IMR-90 (cell line): ENCODE data around the gene STK33. TPM values are rescaled to one million over a fixed set of nuclear protein-coding genes. Genes with fewer than 3 reads are reported as not detected.

ENCODE experiments used
- ATAC-seq: fragments of 200-7000 bp; cut with Tn5 transposase; 2 replicates; pipeline ENCODE4 v1.9.1; 2020; ENCODE audit warnings: low read depth, mild to moderate bottlenecking, moderate library complexity
- BruUV-seq: library from RNA; stranded (reverse); fragments of 400-500 nt; replicated peaks from 2 replicates; lab custom pipeline; 2021; lab: Mats Ljungman, UMichigan
- CTCF ChIA-PET: fragments of 300-600 bp; formaldehyde crosslinking; extraction: SDS; loops from one replicate; lab custom pipeline; 2021; ENCODE audit warnings: antibody characterized with exemption; lab: Yijun Ruan, JAX
- POLR2A ChIA-PET: fragments of 300-600 bp; sonication (Branson Sonifier 250); formaldehyde crosslinking; loops from one replicate; lab custom pipeline; 2022; ENCODE audit warnings: antibody characterized with exemption; ENCODE audit not compliant: unreplicated experiment; lab: Charles Lee
- DNase-seq: peaks from one replicate; pipeline ENCODE4 v3.0.0; 2013
- H2AFZ ChIP-seq: replicated peaks from 2 replicates; pipeline ENCODE3; 2013; ENCODE audit warnings: low read length, mild to moderate bottlenecking; ENCODE audit not compliant: poor library complexity
- H2AK5ac ChIP-seq: 2 replicates; pipeline ENCODE4 v1.6.1; 2013; ENCODE audit warnings: low read depth, low read length, inconsistent platforms
- H2AK9ac ChIP-seq: replicated peaks from 2 replicates; pipeline ENCODE3; 2013; ENCODE audit warnings: mild to moderate bottlenecking, low read depth, low read length, moderate library complexity; ENCODE audit not compliant: poor library complexity
- H2BK120ac ChIP-seq: 2 replicates; pipeline ENCODE4 v1.6.1; 2013; ENCODE audit warnings: low read depth, low read length, inconsistent platforms
- H2BK15ac ChIP-seq: 3 replicates; pipeline ENCODE4 v1.6.1; 2013; ENCODE audit warnings: low read depth, low read length, inconsistent platforms
- H2BK20ac ChIP-seq: 2 replicates; pipeline ENCODE4 v1.6.1; 2013; ENCODE audit warnings: low read depth, mild to moderate bottlenecking, inconsistent platforms, low read length, moderate library complexity
- H2BK5ac ChIP-seq: 2 replicates; pipeline ENCODE4 v1.6.1; 2013; ENCODE audit warnings: mild to moderate bottlenecking, low read depth, low read length, inconsistent platforms; ENCODE audit not compliant: poor library complexity, severe bottlenecking
- H3K14ac ChIP-seq: replicated peaks from 2 replicates; pipeline ENCODE4 v1.6.1; 2013; ENCODE audit warnings: low read depth, low read length, inconsistent platforms
- H3K18ac ChIP-seq: 2 replicates; pipeline ENCODE4 v1.6.1; 2013; ENCODE audit warnings: low read depth, low read length, control low read depth
- H3K23ac ChIP-seq: 2 replicates; pipeline ENCODE4 v1.6.1; 2013; ENCODE audit warnings: low read depth, low read length, inconsistent platforms
- H3K27ac ChIP-seq: 2 replicates; pipeline ENCODE4 v1.5.1; 2013; ENCODE audit warnings: mild to moderate bottlenecking, control low read depth, low read length; ENCODE audit not compliant: insufficient read depth
- H3K27me3 ChIP-seq: 2 replicates; pipeline ENCODE4 v1.6.1; 2013; ENCODE audit warnings: low read length; ENCODE audit not compliant: control insufficient read depth, insufficient read depth
- H3K36me3 ChIP-seq: 2 replicates; pipeline ENCODE4 v1.6.1; 2013; ENCODE audit warnings: low read length, mixed read lengths; ENCODE audit not compliant: control insufficient read depth, insufficient read depth
- H3K4ac ChIP-seq: 2 replicates; pipeline ENCODE4 v1.6.1; 2013; ENCODE audit warnings: low read depth, low read length, inconsistent platforms
- H3K4me1 ChIP-seq: 2 replicates; pipeline ENCODE4 v1.6.1; 2013; ENCODE audit warnings: low read length, mixed read lengths; ENCODE audit not compliant: control insufficient read depth, insufficient read depth
- H3K4me2 ChIP-seq: 2 replicates; pipeline ENCODE4 v1.6.1; 2013; ENCODE audit warnings: low read depth, mild to moderate bottlenecking, control low read depth, low read length, moderate library complexity
- H3K4me3 ChIP-seq: 2 replicates; pipeline ENCODE4 v1.5.1; 2013; ENCODE audit warnings: low read depth, mild to moderate bottlenecking, control low read depth, low read length, moderate library complexity; ENCODE audit not compliant: insufficient read depth
- H3K56ac ChIP-seq: 2 replicates; pipeline ENCODE4 v1.6.1; 2013; ENCODE audit warnings: low read length, inconsistent platforms; ENCODE audit not compliant: insufficient read depth; ENCODE audit errors: extremely low read depth
- H3K79me1 ChIP-seq, 2 experiments: 2 replicates each; pipeline ENCODE4 v1.6.1; 2013; ENCODE audit warnings: low read length in 2 of 2, inconsistent platforms in 1 of 2, low read depth in 1 of 2
- H3K9ac ChIP-seq: 2 replicates; pipeline ENCODE4 v1.6.1; 2013; ENCODE audit warnings: low read depth, low read length, control low read depth
- H3K9me1 ChIP-seq: 2 replicates; pipeline ENCODE4 v1.6.1; 2013; ENCODE audit warnings: low read length, inconsistent platforms; ENCODE audit not compliant: insufficient read depth
- H3K9me3 ChIP-seq: 2 replicates; pipeline ENCODE4 v1.6.1; 2013; ENCODE audit warnings: low read length; ENCODE audit not compliant: control insufficient read depth, insufficient read depth
- H4K20me1 ChIP-seq: 2 replicates; pipeline ENCODE4 v1.6.1; 2013; ENCODE audit warnings: low read length, inconsistent platforms; ENCODE audit not compliant: insufficient read depth
- H4K5ac ChIP-seq: 2 replicates; pipeline ENCODE4 v1.6.1; 2013; ENCODE audit warnings: mild to moderate bottlenecking, low read depth, low read length, control low read depth
- H4K8ac ChIP-seq, 2 experiments: 2 replicates each; pipeline ENCODE4 v1.6.1; 2013; ENCODE audit warnings: low read depth in 2 of 2, low read length in 2 of 2, control low read depth in 1 of 2, inconsistent platforms in 1 of 2
- H4K91ac ChIP-seq: 2 replicates; pipeline ENCODE4 v1.6.1; 2013; ENCODE audit warnings: low read depth, low read length, inconsistent platforms; ENCODE audit not compliant: insufficient read depth
- BHLHE40 ChIP-seq: fragments of 150-350 bp; IDR thresholded peaks from 2 replicates; pipeline ENCODE4 v1.6.1; 2016; ENCODE audit warnings: mild to moderate bottlenecking, low read depth, low read length
- CHD1 ChIP-seq: IDR thresholded peaks from 2 replicates; pipeline ENCODE4 v1.6.1; 2012; ENCODE audit warnings: low read depth, low read length, improper control_type of control experiment
- CTCF ChIP-seq: conservative IDR thresholded peaks from 2 replicates; pipeline ENCODE4 v1.5.1; 2012; ENCODE audit warnings: mild to moderate bottlenecking, low read depth, low read length, improper control_type of control experiment
- ELK1 ChIP-seq: fragments of 150-350 bp; IDR thresholded peaks from 2 replicates; pipeline ENCODE4 v1.6.1; 2016; ENCODE audit warnings: low read depth, mild to moderate bottlenecking, low read length, moderate library complexity, borderline replicate concordance
- MAFK ChIP-seq: IDR thresholded peaks from 2 replicates; pipeline ENCODE4 v1.6.1; 2012; ENCODE audit warnings: low read depth, low read length, improper control_type of control experiment
- MAZ ChIP-seq: IDR thresholded peaks from 2 replicates; pipeline ENCODE4 v1.6.1; 2012; ENCODE audit warnings: low read depth, mild to moderate bottlenecking, low read length, improper control_type of control experiment, moderate library complexity, borderline replicate concordance
- MXI1 ChIP-seq: IDR thresholded peaks from 2 replicates; pipeline ENCODE4 v1.6.1; 2012; ENCODE audit warnings: low read depth, mild to moderate bottlenecking, low read length, moderate library complexity, borderline replicate concordance
- NFE2L2 ChIP-seq: fragments of 150-350 bp; IDR thresholded peaks from 2 replicates; pipeline ENCODE4 v1.6.1; 2016; ENCODE audit warnings: low read depth, mild to moderate bottlenecking, low read length
- POLR2A ChIP-seq: IDR thresholded peaks from 2 replicates; pipeline ENCODE4 v1.6.1; 2012; ENCODE audit warnings: mild to moderate bottlenecking, low read depth, low read length
- RCOR1 ChIP-seq: IDR thresholded peaks from 2 replicates; pipeline ENCODE4 v1.6.1; 2012; ENCODE audit warnings: mild to moderate bottlenecking, low read length, improper control_type of control experiment; ENCODE audit not compliant: insufficient replicate concordance
- SMC3 ChIP-seq: fragments of 150-350 bp; IDR thresholded peaks from 2 replicates; pipeline ENCODE4 v1.6.1; 2016; ENCODE audit warnings: low read depth, mild to moderate bottlenecking, antibody characterized with exemption, low read length, moderate library complexity
- USF2 ChIP-seq: fragments of 150-350 bp; IDR thresholded peaks from 2 replicates; pipeline ENCODE4 v1.6.1; 2017; ENCODE audit warnings: mild to moderate bottlenecking, antibody characterized with exemption, low read length, low read depth
- WGBS, 2 experiments: methylation state at CpG; one replicate each; pipeline versions ENCODE4 v1.1.5 to v1.1.7; 2013; ENCODE audit warnings: missing lambda C conversion rate in 2 of 2; ENCODE audit not compliant: insufficient read length in 1 of 2; ENCODE audit errors: extremely low coverage in 2 of 2; 5-methylcytosine and 5-hydroxymethylcytosine counted together
- dilution Hi-C: fragments of 300-500 bp; cut with HindIII; formaldehyde crosslinking; loops from one replicate; pipeline ENCODE4 v1.14.3; 2018; ENCODE audit warnings: low sequenced_read_pairs; ENCODE audit not compliant: unreplicated experiment
- in situ Hi-C: fragments of 300-500 bp; cut with MboI; formaldehyde crosslinking; loops from 3 replicates; pipeline ENCODE4 v1.14.3; 2019; ENCODE audit warnings: low sequenced_read_pairs, inconsistent platforms, mixed read lengths
- intact Hi-C: fragments of 100-400 bp; cut with micrococcal nuclease; formaldehyde crosslinking; loops from 2 replicates; pipeline ENCODE4 v1.10.0; 2022
- polyA plus RNA-seq, 3 experiments: library from polyadenylated mRNA; depleted of rRNA; stranded (reverse); fragments of >200 nt; gene quantifications; 2 replicates each; pipeline ENCODE4 v1.2.3, GENCODE V29; 2012; ENCODE audit warnings: low replicate concordance in 1 of 3
- total RNA-seq: library from RNA; depleted of rRNA; stranded (reverse); fragments of >200 nt; gene quantifications from 2 replicates; pipeline ENCODE4 v1.2.3, GENCODE V29; 2012

Gene STK33
- total and polyA plus RNA-seq, 2 of the 4 experiments (the other 2 are of a cell fraction), result 2.3 to 2.6 TPM

GRCh38 chr11:8543278-8543677 lies 50.8 kb downstream of the STK33 start:
- H3K36me3 ChIP-seq, result no peaks in the 10 kb centered on the region
- no peak overlapping the region for H2BK20ac ChIP-seq
- H4K8ac ChIP-seq, result no peak overlapping the region
- H3K9me1 ChIP-seq, result no peaks in the 10 kb centered on the region
- no peak overlapping the region for H3K4me2 ChIP-seq
- ATAC-seq (no peak), DNase-seq (no peak)
- BruUV-seq, result no TSS peak
- H3K4me1 ChIP-seq, result no peaks in the 10 kb centered on the region
- no peak overlapping the region for H3K18ac ChIP-seq
- H2BK5ac ChIP-seq, result no peak overlapping the region
- no peak overlapping the region for H3K27ac ChIP-seq
- H3K9me3 ChIP-seq, result no peaks in the 10 kb centered on the region
- H4K5ac ChIP-seq, result no peak overlapping the region
- intact Hi-C loops (no loop called here), dilution Hi-C loops (no loop called here), in situ Hi-C loops (no loop called here)
- CTCF ChIA-PET, result no interaction called here
- H3K27me3 ChIP-seq, result no peaks in the 10 kb centered on the region
- no peak overlapping the region for H4K91ac ChIP-seq
- no peaks in the 10 kb centered on the region for H3K79me1 ChIP-seq
- no peak overlapping the region for H3K4ac ChIP-seq
- H3K23ac ChIP-seq, result no peak overlapping the region
- no CpG with 5 or more reads among the region's 1 CpG for WGBS, 2 experiments
- no peak overlapping the region for H3K56ac ChIP-seq
- no peak overlapping the region for H2BK120ac ChIP-seq
- H2AFZ ChIP-seq, result no peak overlapping the region
- H3K9ac ChIP-seq, result no peak overlapping the region
- no peak overlapping the region for H3K14ac ChIP-seq
- H2AK9ac ChIP-seq, result no peak overlapping the region
- no peak overlapping the region for H2BK15ac ChIP-seq
- H4K20me1 ChIP-seq, result no peaks in the 10 kb centered on the region
- H2AK5ac ChIP-seq, result no peak overlapping the region
- TF ChIP-seq BHLHE40, result no peak
- no peak for TF ChIP-seq MXI1
- TF ChIP-seq MAZ, result no peak
- TF ChIP-seq USF2, result no peak
- TF ChIP-seq ELK1, result no peak
- TF ChIP-seq SMC3, result no peak
- no peak for TF ChIP-seq POLR2A
- no peak for TF ChIP-seq RCOR1
- TF ChIP-seq CTCF, result no peak
- no peak for TF ChIP-seq MAFK
- TF ChIP-seq CHD1, result no peak
- TF ChIP-seq NFE2L2, result no peak
- H3K4me3 ChIP-seq, result no peak overlapping the region
- POLR2A ChIA-PET, result no interaction called here
